8988T (cell line): ENCODE data around the gene GLYATL1.
A peak's percentile ranks its signal among the peaks of the same experiment; 100 is the strongest.

Experiments
- DNase-seq: peaks from one replicate; pipeline ENCODE4 v3.0.0; 2011

Gene GLYATL1

GRCh38 chr11:58939277-58939676 is at the start of gene GLYATL1:
Gene GLYATL1, plus strand, starts transcription at chr11:58939488. Its CDS starts 7,600 bp downstream, at chr11:58947088.
- DNase-seq, result no peak

GRCh38 chr11:58893899-58894298 is 45.4 kb upstream of the GLYATL1 start:
- DNase-seq, result no peak

GRCh38 chr11:58898106-58898505 is 41.2 kb upstream of the GLYATL1 start:
- no peak for DNase-seq

GRCh38 chr11:58900479-58901420 is 38.5 kb upstream of the GLYATL1 start:
- peak; percentile 69 for DNase-seq

- no peak for DNase-seq
Measured at GRCh38 chr11:58902881-58903280, 36.4 kb upstream of the GLYATL1 start.

GRCh38 chr11:58905011-58905720 is 34.1 kb upstream of the GLYATL1 start:
- DNase-seq, result no peak

- DNase-seq, result no peak
Measured at GRCh38 chr11:58905721-58906547, 33.4 kb upstream of the GLYATL1 start.

- no peak for DNase-seq
Measured at GRCh38 chr11:58907780-58908179, 31.5 kb upstream of the GLYATL1 start.

- no peak for DNase-seq
Measured at GRCh38 chr11:58912124-58912523, 27.2 kb upstream of the GLYATL1 start.

GRCh38 chr11:58913685-58914084 is 25.6 kb upstream of the GLYATL1 start:
- no peak for DNase-seq

GRCh38 chr11:58914821-58915543 is 24.3 kb upstream of the GLYATL1 start:
- DNase-seq, result no peak

- no peak for DNase-seq
Measured at GRCh38 chr11:58916637-58917036, 22.7 kb upstream of the GLYATL1 start.

GRCh38 chr11:58917159-58917783 is 22.0 kb upstream of the GLYATL1 start:
- no peak for DNase-seq

GRCh38 chr11:58919561-58919960 is 19.7 kb upstream of the GLYATL1 start:
- DNase-seq, result no peak

- no peak for DNase-seq
Measured at GRCh38 chr11:58919980-58920379, 19.3 kb upstream of the GLYATL1 start.

GRCh38 chr11:58921778-58922390 is 17.4 kb upstream of the GLYATL1 start:
- no peak for DNase-seq

- no peak for DNase-seq
Measured at GRCh38 chr11:58922479-58922878, 16.8 kb upstream of the GLYATL1 start.

- DNase-seq, result no peak
Measured at GRCh38 chr11:58923300-58923788, 15.9 kb upstream of the GLYATL1 start.

- no peak for DNase-seq
Measured at GRCh38 chr11:58924230-58924629, 15.1 kb upstream of the GLYATL1 start.

- DNase-seq, result no peak
Measured at GRCh38 chr11:58926251-58926650, 13.0 kb upstream of the GLYATL1 start.

GRCh38 chr11:58926695-58927094 is 12.6 kb upstream of the GLYATL1 start:
- no peak for DNase-seq
